ENCODE measurements around the gene ULK4. TPM values are rescaled to one million over a fixed set of nuclear protein-coding genes. Genes with fewer than 3 reads are reported as not detected.

Gene ULK4
- total RNA-seq, 2 donors from 2014 or later, result 28.7 to 38.4 TPM

DNA sequence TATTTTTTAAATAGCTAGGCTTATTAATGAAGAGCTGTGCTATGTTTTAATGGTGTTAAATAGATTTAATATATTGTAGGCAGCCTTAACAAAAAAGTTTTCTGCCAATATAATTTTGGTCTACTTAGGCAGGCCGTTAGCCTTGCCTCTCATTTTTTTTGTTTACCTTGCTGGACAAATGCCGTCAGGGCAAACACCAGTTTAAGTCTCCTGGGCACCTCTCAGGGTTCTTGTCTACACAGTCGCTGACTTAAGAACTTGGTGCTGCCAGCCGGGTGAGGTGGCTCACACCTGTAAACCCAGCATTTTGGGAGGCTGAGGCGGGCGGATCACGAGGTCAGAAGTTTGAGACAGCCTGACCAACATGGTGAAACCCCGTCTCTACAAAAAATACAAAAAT is 153.3 kb downstream of the ULK4 start:
- Histone ChIP-seq H3K4me1 (ENCODE audit: control insufficient read depth in 1 of 2, low read depth in 2 of 2) (no peaks in the 10 kb centered on the region), H3K27me3 (replicated peaks; ENCODE audit: insufficient read depth) (no peaks in the 10 kb centered on the region), H3K36me3 (no peaks in the 10 kb centered on the region), H3K4me3 (no peak overlapping the region), H3K9me3 (no peaks in the 10 kb centered on the region), H3K27ac (no peak overlapping the region)
- ATAC-seq (ENCODE audit: insufficient number of reproducible peaks, low FRiP score, low read depth) (no peak), DNase-seq (ENCODE audit: low spot score) (no peak)
- TF ChIP-seq, protein P1, sequence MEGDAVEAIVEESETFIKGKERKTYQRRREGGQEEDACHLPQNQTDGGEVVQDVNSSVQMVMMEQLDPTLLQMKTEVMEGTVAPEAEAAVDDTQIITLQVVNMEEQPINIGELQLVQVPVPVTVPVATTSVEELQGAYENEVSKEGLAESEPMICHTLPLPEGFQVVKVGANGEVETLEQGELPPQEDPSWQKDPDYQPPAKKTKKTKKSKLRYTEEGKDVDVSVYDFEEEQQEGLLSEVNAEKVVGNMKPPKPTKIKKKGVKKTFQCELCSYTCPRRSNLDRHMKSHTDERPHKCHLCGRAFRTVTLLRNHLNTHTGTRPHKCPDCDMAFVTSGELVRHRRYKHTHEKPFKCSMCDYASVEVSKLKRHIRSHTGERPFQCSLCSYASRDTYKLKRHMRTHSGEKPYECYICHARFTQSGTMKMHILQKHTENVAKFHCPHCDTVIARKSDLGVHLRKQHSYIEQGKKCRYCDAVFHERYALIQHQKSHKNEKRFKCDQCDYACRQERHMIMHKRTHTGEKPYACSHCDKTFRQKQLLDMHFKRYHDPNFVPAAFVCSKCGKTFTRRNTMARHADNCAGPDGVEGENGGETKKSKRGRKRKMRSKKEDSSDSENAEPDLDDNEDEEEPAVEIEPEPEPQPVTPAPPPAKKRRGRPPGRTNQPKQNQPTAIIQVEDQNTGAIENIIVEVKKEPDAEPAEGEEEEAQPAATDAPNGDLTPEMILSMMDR (IDR thresholded peaks at IDR 0.05), result no peak

DNA sequence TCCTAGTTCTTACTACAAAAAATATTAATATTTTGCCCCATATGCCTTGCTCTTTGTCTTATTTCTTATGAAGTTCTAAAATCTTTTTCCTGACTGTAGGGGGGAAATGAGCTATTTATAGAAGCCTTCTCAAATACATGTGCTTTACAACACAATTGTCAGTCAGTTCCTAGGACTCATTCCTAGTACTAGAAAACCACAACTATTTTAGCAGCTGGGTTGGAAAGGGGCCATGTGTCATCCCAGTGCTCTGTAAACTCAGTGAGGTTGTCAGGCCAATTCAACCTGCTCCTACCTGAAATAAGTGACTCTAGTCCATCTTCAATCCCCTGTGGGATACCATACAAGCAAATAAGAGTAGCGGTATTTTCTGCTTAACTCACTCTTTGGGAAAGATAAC is 153.8 kb downstream of the ULK4 start:
- TF ChIP-seq, protein P1 (IDR thresholded peaks at IDR 0.05), result no peak
- no peak overlapping the region for H3K27ac ChIP-seq
- H3K4me1 ChIP-seq (ENCODE audit: control insufficient read depth in 1 of 2, low read depth in 2 of 2), result no peaks in the 10 kb centered on the region
- no peak overlapping the region for H3K4me3 ChIP-seq
- no peaks in the 10 kb centered on the region for H3K36me3 ChIP-seq
- H3K9me3 ChIP-seq, result no peaks in the 10 kb centered on the region
- DNase-seq (ENCODE audit: low spot score) (no peak), ATAC-seq (ENCODE audit: insufficient number of reproducible peaks, low FRiP score, low read depth) (no peak)
- no peaks in the 10 kb centered on the region for H3K27me3 ChIP-seq (replicated peaks; ENCODE audit: insufficient read depth)

DNA sequence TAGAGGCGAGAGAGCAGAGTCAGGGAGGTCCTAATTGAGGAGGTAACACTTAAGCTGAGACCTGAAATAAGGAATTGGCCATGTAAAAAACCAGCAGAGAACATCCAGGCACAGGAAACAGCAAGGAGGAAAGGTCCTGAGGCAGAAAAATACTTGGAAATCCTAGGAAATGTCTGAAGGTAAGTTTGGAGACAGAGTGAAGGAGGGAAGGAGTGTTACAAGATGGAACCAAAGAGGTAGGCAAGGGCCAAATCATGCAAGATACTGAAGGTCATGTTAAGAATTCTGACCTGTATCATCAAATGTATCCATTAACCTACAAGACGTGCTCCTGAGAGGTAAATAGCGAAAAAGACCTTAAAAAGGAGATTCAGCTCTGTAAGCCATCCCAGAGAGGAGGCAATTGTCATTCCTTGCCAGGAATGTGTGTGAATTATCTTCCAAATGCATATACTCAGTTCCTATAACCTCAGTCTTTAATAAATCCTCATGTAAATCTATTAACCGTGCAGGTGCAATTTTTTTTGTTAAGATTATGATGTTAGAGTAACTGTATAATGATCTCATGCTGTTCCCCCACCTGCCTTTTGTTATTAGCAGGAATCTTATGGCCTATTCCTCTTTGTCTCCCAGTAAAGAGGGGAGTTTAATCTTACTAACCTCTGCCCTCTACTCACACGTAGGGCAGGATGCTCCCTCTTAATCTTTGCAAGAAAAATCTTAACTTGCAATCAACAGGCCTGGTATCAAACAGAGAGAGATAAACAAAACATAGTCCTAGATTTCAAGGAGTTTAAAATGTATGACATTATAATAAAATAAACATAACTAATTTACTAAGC is 166.9 kb downstream of the ULK4 start:
- H3K27ac ChIP-seq, result no peak overlapping the region
- DNase-seq (ENCODE audit: low spot score) (no peak), ATAC-seq (ENCODE audit: insufficient number of reproducible peaks, low FRiP score, low read depth) (no peak)
- H3K27me3 ChIP-seq (replicated peaks; ENCODE audit: insufficient read depth), result no peaks in the 10 kb centered on the region
- no peaks in the 10 kb centered on the region for H3K36me3 ChIP-seq
- H3K4me1 ChIP-seq (ENCODE audit: control insufficient read depth in 1 of 2, low read depth in 2 of 2), result peaks cover 0 to 4% of the 10 kb centered on the region in 2 donors
- no peaks in the 10 kb centered on the region for H3K9me3 ChIP-seq
- no peak overlapping the region for H3K4me3 ChIP-seq
- TF ChIP-seq, protein P1 (IDR thresholded peaks at IDR 0.05), result no peak

DNA sequence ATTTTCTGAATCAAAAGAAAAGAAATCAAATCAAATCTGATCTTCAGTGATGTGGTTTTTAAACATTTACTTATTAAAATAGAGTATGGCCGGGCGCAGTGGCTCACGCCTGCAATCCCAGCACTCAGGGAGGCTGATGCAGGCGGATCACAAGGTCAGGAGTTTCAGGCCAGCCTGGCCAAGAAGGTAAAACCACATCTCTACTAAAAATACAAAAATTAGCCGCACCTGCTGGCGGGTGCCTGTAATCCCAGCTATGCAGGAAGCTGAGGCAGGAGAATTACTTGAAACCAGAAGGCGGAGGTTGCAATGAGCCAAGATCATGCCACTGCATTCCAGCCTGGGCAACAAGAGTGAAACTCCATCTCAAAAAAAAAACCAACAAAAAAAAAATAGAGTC is 169.1 kb downstream of the ULK4 start:
- no peak overlapping the region for H3K4me3 ChIP-seq
- TF ChIP-seq, protein P1 (IDR thresholded peaks at IDR 0.05), result no peak
- no peak for ATAC-seq (ENCODE audit: insufficient number of reproducible peaks, low FRiP score, low read depth)

DNA sequence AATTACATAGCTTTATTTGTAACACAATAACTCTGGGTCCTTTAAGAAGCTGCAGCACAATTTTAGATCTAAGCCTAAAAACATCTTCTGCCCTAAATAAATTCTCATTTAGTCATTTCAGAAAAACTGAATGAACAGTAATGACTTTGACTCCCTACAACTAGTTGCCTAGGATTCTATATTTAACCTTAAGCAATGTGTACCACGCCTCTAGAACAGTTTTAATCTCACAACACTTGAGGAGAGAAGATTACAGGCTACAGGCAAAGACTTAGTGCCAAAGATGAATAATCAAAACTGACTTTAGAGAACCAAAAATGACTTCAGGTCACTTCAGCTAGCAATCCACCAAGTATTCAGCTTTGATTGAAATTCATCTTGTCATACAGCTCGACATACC is 192.8 kb downstream of the ULK4 start:
- no peak overlapping the region for H3K27ac ChIP-seq
- TF ChIP-seq, protein P1 (IDR thresholded peaks at IDR 0.05), result no peak
- ATAC-seq (ENCODE audit: insufficient number of reproducible peaks, low FRiP score, low read depth) (no peak), DNase-seq (ENCODE audit: low spot score) (no peak)
- no peaks in the 10 kb centered on the region for H3K36me3 ChIP-seq
- no peaks in the 10 kb centered on the region for H3K27me3 ChIP-seq (replicated peaks; ENCODE audit: insufficient read depth)
- no peaks in the 10 kb centered on the region for H3K4me1 ChIP-seq (ENCODE audit: control insufficient read depth in 1 of 2, low read depth in 2 of 2)
- no peak overlapping the region for H3K4me3 ChIP-seq
- no peaks in the 10 kb centered on the region for H3K9me3 ChIP-seq

More for the DNA sequence above, 169.1 kb downstream of the ULK4 start:
- Histone ChIP-seq H3K36me3 (no peaks in the 10 kb centered on the region), H3K27me3 (replicated peaks; ENCODE audit: insufficient read depth) (no peaks in the 10 kb centered on the region), H3K27ac (no peak overlapping the region), H3K4me1 (ENCODE audit: control insufficient read depth in 1 of 2, low read depth in 2 of 2) (peaks cover 10 to 20% of the 10 kb centered on the region in 2 donors), H3K9me3 (no peaks in the 10 kb centered on the region)
- DNase-seq (ENCODE audit: low spot score), result no peak
